ENCODE measurements around the gene TXNL4A. TPM values are rescaled to one million over a fixed set of nuclear protein-coding genes. Genes with fewer than 3 reads are reported as not detected.
"Not testable (repeated sequence)": the region's sequence is repeated elsewhere in the genome, so short reads cannot be mapped to it uniquely, and the experiment has no call there.

TXNL4A gene
- total RNA-seq, 1 donor from 2014 or later: 77.1 TPM

- no peak for ATAC-seq
These were observed 24.6 kb downstream of the TXNL4A start for GRCh38 chr18:79963658-79964329.

DNA sequence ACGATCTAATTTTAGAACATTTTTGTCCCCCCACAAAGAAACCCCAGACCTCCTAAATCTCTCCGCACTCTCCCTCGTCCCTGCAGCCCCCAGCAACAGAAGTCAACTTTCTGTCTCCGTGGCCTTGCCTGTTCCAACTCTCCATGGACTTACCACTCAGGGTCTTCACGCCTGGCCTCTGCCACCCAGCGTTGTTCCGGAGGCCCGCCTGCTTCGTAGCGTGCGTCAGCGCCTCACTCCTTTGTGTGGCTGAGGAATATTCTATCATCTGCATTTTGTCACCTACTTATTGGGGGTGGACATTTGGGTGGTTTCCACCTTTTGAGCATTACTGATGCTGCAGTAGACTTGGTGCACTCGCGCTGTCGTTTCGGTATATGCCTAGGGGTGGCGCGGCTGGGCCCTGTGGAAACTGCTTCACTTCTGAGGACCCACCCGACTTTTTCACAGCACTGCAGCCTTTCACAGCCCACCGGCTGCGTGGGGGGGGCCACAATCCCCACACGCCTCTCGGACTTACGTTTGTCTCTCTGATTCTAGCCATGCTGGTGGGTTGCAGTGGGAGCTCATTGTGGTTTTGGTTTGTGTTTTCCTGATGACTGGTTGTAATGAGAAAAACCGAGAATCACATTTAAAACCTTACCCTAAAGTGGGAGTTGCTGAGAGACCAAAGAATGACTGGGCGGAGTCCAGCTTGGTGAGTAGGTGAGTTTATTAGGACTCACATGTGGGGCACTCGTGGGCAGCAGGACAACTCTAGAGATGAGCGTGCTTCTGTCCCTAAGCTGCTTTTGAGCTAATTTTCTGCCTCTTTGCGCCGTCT lies 25.3 kb downstream of the TXNL4A start:
- no peak for ATAC-seq

GRCh38 chr18:79962311-79962710 lies 26.1 kb downstream of the TXNL4A start:
- ATAC-seq: peak; percentile 83

DNA sequence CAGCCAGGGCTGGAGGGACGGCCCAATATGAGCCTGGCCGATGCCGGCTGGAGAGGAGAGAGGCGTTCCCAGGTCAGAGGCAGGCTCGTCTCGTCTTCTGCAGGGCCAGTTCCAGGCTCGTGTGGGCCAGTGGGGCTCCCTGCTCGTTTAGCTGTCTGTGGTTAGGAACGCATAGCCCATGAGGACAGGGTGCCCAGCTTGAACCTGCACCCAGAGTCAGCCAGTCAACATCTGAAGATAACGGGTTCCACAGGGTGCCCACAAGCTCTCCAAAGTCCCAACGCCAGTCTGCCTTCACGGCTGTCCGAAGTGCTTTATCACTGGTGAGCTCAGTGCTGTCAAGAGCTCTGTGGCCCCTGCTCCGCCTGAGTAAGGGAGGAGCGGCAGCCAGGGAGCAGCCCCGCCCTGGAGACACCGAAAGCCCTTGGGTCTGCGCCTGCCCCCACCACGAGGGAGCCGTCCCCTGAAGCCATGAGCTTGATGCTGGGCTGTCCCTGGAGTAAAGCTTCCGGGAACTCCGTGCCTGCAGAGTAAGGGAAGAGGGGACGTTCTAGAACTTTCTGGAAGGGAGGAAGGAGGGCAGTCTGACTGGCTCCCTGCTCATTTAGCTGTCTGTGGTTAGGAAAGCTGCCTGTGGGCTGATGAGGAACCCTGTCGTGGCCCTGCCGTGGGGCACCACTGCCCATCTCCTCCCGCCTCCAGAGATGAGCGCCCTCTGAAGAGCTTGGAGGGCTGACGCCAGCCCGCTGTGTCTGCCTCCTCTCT lies 26.7 kb downstream of the TXNL4A start:
- peak; percentile 64 for ATAC-seq

GRCh38 chr18:79960921-79961526 lies 27.3 kb downstream of the TXNL4A start:
- no peak for ATAC-seq

GRCh38 chr18:79960161-79960801 lies 28.1 kb downstream of the TXNL4A start:
- ATAC-seq: not testable (repeated sequence)

DNA sequence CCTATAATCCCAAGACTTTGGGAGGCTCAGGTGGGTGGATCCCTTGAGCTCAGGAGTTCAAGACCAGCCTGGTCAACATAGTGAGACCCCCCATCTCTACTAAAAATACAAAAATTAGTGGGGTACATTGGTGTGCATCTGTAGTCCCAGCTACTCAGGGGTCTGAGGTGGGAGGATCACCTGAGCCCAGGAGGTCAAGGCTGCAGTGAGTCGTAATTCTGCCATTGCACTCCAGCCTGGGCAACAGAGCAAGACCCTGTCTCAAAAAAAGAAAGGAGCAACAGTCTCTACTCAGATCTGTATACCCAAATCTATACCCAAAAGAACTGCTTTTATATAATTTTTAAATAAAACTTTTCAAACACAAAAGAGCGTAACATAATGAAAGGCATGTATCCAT lies 29.4 kb downstream of the TXNL4A start:
- ATAC-seq: no peak

DNA sequence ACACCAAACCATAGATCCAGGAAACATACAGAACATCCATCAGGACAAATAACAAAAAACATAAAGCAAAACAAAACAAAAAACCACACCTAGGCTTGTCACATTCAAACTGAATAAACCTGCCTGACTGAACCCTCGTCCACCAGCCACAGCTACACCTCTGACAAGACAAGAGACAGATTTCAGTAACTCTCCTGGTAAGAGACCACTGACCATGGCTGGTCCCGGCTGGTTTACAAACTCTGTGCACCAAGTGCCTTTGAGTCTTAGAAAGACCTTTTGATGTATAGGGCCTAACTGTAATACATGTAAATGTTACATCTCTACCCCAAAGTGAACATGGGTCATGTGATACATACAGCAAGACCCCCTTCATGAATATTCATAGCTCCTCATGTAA lies 32.1 kb downstream of the TXNL4A start:
- no peak for ATAC-seq

DNA sequence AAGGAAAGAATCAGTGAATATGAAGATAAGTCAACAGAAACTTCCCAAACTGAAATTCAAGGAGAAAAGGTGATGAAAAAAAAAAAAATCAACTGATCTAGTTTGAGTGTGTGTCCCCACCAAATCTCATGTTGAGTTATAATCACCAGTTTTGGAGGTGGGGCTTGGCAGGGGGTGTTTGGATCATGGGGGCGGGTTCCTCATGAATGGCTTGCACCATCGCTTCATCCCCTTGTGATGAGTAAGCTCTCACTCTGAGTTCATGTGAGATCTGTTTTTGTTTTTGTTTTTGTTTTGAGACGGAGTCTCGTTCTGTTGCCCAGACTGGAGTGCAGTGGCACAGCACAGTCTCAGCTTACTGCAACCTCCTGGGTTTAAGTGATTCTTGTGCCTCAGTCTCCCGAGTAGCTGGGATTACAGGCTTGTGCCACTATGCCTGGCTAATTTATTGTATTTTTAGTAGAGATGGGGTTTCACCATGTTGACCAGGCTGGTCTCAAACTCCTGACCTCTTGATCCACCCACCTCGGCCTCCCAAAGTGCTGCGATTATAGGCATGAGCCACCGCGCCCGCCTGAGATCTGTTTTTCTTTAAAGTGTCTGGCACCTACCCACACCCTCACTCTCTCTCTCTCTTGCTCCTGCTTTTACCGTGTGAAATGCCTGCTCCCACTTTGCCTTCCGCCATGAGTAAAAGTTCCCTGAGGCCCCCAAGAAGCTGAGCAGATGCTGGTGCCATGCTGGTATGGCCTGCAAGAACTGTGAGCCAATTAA lies 32.9 kb downstream of the TXNL4A start:
- ATAC-seq: no peak

- ATAC-seq: no peak
These were observed 33.6 kb downstream of the TXNL4A start for GRCh38 chr18:79954791-79955190.

DNA sequence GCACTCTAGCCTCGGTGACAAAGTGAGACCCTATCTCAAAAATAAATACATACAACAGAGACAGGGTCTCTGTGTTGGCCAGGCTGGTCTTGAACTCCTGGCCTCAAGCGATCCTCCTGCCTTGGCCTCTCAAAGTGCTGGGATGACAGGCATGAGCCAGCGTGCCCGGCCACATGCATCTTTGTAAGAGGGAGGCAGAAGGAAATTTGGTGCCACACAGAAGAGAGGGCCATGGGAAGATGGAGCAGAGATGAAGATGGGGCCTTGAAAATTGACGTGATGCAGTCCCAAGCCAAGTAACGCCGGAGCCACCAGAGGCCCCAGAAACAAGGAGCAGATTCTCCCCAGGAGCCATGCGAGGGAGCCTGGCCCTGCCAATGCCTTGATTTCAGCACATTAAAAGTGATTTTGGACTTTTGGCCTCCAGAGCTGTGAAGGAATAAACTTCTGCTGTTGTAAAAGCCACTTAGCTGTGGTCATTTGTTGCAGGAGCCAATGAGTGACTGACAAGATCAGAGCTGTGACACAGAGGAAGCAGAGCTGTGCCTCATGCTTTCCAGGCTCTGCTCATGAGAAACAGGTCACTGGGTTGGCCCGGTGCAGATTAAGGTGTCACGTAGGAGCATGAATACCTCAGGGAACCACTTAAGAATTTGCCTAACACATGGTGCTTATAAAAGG lies 34.3 kb downstream of the TXNL4A start:
- peak; percentile 67 for ATAC-seq

GRCh38 chr18:79952996-79953559 lies 35.3 kb downstream of the TXNL4A start:
- no peak for ATAC-seq

DNA sequence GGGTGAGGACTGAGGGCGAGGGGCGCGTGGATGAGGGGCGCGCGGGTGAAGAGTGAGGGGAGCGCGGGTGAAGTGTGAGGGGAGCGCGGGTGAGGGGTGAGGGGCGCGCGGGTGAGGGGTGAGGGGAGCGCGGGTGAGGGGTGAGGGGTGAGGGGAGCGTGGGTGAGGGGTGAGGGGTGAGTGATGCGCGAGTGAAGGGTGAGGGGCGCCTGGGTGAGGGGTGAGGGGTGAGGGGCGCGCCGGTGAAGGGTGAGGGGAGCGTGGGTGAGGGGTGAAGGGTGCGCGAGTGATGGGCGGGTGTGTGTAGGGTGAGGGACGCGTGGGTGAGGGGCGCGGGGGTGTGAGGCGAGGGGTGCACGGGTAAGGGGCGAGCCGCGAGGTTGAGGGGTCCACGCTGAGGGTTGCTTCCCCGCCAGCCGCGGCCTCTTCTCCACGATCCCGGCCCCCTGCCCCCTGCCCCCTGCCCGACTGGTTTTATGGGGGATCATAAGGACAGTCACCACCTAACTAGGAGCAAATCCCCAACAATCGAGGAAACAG lies 35.8 kb downstream of the TXNL4A start:
- peak; percentile 1 for ATAC-seq

GRCh38 chr18:79951545-79952455 lies 36.6 kb downstream of the TXNL4A start, which contains the start of gene SLC66A2:
Gene SLC66A2 (minus strand): TSS chr18:79951653. CDS start chr18:79950926, 727 bp downstream.
- ATAC-seq: peak; percentile 88

DNA sequence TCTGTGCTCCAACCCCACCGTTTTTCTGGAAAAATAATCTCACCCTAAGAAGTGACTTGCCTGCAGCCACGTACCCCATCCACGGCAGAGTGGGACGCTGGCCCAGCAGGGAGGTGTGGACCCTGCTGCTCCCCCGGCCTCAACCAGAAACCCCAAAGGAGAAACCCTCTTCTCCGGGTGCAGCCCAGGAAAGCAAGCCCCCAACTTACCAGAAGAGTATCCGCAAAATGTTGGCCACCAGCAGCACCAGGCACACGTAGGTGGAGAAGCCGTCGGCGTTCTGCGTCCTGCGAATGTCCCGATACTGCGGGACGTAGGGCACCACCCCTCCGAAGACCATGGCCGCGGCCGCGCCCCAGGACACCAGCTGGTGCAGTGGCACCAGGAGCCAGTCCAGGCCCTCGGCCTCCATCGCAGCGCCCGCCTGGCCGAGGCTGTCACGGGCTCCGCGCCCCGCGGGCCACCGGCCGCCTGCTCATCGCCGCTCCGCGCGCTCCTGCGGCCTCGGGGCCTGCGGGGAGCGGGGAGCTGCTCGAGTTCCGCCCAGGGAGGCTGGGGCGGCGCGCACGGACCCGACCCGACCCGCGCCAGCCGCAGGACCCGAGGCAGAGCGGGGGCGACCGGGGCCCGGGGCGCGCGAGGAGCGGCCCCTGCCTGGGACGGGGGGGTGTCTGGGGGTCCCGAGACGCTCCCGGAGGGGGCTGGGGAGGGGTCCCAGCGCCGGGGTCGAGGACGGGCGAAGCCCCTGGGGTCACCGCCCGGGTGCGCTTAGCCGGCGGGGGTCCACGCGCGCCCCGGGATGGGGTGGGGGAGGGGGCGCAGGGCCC lies 37.6 kb downstream of the TXNL4A start:
- peak; percentile 19 for ATAC-seq

GRCh38 chr18:79949697-79950487 lies 38.5 kb downstream of the TXNL4A start:
- ATAC-seq: no peak

DNA sequence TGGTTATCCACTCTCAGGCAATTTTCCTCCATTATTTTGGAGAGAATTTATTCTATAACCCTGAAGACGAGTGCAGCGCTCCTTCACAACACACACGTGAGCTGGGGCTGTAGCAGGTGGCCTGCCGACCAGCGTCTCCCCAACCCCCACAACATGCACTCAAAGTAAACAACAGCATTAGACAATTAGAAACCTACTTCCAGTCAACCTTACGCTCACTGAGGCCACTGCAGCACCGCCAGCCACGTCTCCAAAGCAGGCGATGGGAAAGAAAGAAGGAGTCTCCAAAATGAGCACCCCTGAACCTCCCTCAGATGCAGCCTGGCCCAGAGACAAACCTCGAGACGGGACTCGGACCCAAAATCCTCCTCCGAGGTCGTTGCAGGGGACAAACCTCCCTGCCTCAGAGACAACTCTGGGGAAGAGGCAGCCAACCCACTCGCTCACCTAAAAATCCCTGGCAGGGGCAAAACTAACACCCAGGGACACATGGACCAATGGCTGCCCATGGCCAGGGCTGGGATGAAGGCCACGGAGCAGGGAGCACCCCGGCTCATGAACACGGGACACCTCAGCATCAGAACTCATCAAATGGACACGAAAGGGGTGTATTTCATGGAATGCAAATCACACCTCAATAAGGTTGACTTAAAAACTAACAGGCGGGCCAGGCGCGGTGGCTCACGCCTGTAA lies 39.5 kb downstream of the TXNL4A start:
- ATAC-seq: no peak
